Measurements from ENCODE around the gene SEPTIN10.

Gene SEPTIN10

GRCh38 chr2:109510136-109511028 lies 103.4 kb downstream of the SEPTIN10 start:
- no peak overlapping the region for H3K4me3 ChIP-seq
- H3K27ac ChIP-seq: no peak overlapping the region

- H3K4me3 ChIP-seq: no peak overlapping the region
Observed at GRCh38 chr2:109508556-109508955, 105.2 kb downstream of the SEPTIN10 start.

GRCh38 chr2:109507828-109508227 lies 105.9 kb downstream of the SEPTIN10 start:
- no peak overlapping the region for H3K4me3 ChIP-seq
- H3K27ac ChIP-seq: peak overlapping the region in 2 of 21 experiments; percentile 1 to 54

More at GRCh38 chr2:109508556-109508955, 105.2 kb downstream of the SEPTIN10 start:
- no peak overlapping the region for H3K27ac ChIP-seq

- peak overlapping the region in 2 of 21 experiments; percentile 1 to 54 for H3K27ac ChIP-seq
- H3K4me3 ChIP-seq: no peak overlapping the region
Observed at GRCh38 chr2:109507217-109507616, 106.5 kb downstream of the SEPTIN10 start.

GRCh38 chr2:109503191-109503590 lies 110.6 kb downstream of the SEPTIN10 start:
- Histone ChIP-seq H3K4me3 (no peak overlapping the region), H3K27ac (no peak overlapping the region)

GRCh38 chr2:109501461-109501860 lies 112.3 kb downstream of the SEPTIN10 start:
- Histone ChIP-seq H3K27ac (no peak overlapping the region), H3K4me3 (no peak overlapping the region)

GRCh38 chr2:109500910-109501309 lies 112.9 kb downstream of the SEPTIN10 start:
- H3K27ac ChIP-seq: no peak overlapping the region

GRCh38 chr2:109499566-109499965 lies 114.2 kb downstream of the SEPTIN10 start:
- Histone ChIP-seq H3K27ac (no peak overlapping the region), H3K4me3 (no peak overlapping the region)

More at GRCh38 chr2:109500910-109501309, 112.9 kb downstream of the SEPTIN10 start:
- H3K4me3 ChIP-seq: no peak overlapping the region

GRCh38 chr2:109498906-109499305 lies 114.9 kb downstream of the SEPTIN10 start:
- H3K4me3 ChIP-seq: no peak overlapping the region
- no peak overlapping the region for H3K27ac ChIP-seq

- H3K27ac ChIP-seq: no peak overlapping the region
- H3K4me3 ChIP-seq: no peak overlapping the region
Observed at GRCh38 chr2:109497911-109498870, 115.6 kb downstream of the SEPTIN10 start.

- H3K4me3 ChIP-seq: no peak overlapping the region
- H3K27ac ChIP-seq: no peak overlapping the region
Observed at GRCh38 chr2:109497463-109497862, 116.3 kb downstream of the SEPTIN10 start.

- Histone ChIP-seq H3K27ac (no peak overlapping the region), H3K4me3 (no peak overlapping the region)
Observed at GRCh38 chr2:109494351-109494750, 119.4 kb downstream of the SEPTIN10 start.

- Histone ChIP-seq H3K27ac (no peak overlapping the region), H3K4me3 (no peak overlapping the region)
Observed at GRCh38 chr2:109493176-109493935, 120.4 kb downstream of the SEPTIN10 start.
